Measurements from ENCODE around the gene CCDC9B. TPM values are rescaled to one million over a fixed set of nuclear protein-coding genes. Genes with fewer than 3 reads are reported as not detected.

CCDC9B gene
- total and polyA plus RNA-seq, 8 donors, result 0.58 to 39.3 (median 11.3) TPM

DNA sequence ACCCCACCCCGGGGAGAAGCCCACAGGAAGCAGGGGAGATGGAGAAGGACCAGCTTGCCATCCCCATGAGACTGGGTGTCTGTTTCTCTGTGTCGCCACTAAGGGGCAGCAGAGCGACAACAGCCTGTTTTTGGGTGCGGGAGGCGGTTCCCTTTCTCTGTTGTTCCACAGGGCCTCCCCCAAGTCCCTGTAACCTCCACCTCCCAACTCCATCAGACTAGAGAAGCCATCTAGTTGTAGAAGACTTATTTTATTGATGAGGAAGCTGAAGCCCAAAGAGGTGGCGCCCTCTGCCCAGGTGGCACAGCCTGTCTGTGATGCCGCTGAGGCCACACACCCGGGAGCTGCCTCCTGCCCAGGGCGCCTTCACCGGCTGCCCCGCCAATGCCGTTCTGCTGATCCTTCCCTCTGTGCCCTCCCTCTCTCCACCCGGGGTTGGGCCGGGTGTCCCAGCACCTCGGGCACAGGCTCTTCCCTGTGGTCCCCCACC, 3.9 kb upstream of the CCDC9B start:
- no peak for TF ChIP-seq EP300 (IDR thresholded peaks at IDR 0.05)
- peak in 1 of 3 donors; percentile 47 for TF ChIP-seq POLR2AphosphoS5 (IDR thresholded peaks at IDR 0.05)
- TF ChIP-seq, protein P1, sequence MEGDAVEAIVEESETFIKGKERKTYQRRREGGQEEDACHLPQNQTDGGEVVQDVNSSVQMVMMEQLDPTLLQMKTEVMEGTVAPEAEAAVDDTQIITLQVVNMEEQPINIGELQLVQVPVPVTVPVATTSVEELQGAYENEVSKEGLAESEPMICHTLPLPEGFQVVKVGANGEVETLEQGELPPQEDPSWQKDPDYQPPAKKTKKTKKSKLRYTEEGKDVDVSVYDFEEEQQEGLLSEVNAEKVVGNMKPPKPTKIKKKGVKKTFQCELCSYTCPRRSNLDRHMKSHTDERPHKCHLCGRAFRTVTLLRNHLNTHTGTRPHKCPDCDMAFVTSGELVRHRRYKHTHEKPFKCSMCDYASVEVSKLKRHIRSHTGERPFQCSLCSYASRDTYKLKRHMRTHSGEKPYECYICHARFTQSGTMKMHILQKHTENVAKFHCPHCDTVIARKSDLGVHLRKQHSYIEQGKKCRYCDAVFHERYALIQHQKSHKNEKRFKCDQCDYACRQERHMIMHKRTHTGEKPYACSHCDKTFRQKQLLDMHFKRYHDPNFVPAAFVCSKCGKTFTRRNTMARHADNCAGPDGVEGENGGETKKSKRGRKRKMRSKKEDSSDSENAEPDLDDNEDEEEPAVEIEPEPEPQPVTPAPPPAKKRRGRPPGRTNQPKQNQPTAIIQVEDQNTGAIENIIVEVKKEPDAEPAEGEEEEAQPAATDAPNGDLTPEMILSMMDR (IDR thresholded peaks at IDR 0.05), result peak in 5 of 7 experiments; percentile 68 to 84 (median 71)
- DNase-seq, result peak; percentile 72 to 85
- intact Hi-C loops (cut with DNase I; ENCODE audit: low total_unique reads), result no loop called here
- 27 to 35% (median 32%) methylated on average over 10 to 15 of the region's 15 CpGs for WGBS, 5 donors
- peak overlapping the region in 1 of 4 donors; percentile 3 for H3K4me3 ChIP-seq
- H3K27me3 ChIP-seq, result no peaks in the 10 kb centered on the region
- no peaks in the 10 kb centered on the region for H3K36me3 ChIP-seq
- no peaks in the 10 kb centered on the region for H3K9me3 ChIP-seq
- peak overlapping the region in 4 of 5 donors; percentile 28 to 73 (median 67) for H3K27ac ChIP-seq
- peaks cover 39 to 80% (median 72%) of the 10 kb centered on the region in 4 donors for H3K4me1 ChIP-seq

DNA sequence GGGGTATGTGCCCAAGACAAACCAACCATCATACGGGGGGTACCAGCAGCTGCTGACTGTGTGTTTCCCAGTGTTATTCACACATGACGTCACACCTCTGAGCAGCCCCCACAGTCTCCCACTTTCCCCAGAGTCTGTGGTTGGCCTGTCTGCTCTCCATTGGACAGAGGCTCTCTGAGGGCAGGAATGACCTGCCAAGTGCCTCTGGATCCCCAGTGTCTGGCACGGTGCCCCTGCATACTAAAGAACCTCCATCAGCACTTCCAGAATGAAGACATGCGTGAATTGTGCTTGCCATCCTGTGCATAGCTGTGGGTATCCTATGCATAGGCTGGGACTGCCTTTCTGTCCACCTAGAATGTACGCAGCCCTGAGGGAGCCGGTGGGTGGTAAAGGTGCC, 3.5 kb upstream of the CCDC9B start:
- WGBS, 5 donors, result 34 to 48% (median 45%) methylated on average over 4 to 6 of the region's 6 CpGs
- Histone ChIP-seq H3K27ac (peak overlapping the region in 3 of 5 donors; percentile 67 to 92 (median 90)), H3K27me3 (no peaks in the 10 kb centered on the region), H3K4me1 (peaks cover 44 to 85% (median 77%) of the 10 kb centered on the region in 4 donors), H3K9me3 (no peaks in the 10 kb centered on the region), H3K4me3 (no peak overlapping the region), H3K36me3 (no peaks in the 10 kb centered on the region)
- TF ChIP-seq POLR2A (IDR thresholded peaks at IDR 0.05) (no peak), POLR2AphosphoS5 (IDR thresholded peaks at IDR 0.05) (no peak), EP300 (IDR thresholded peaks at IDR 0.05) (no peak)
- TF ChIP-seq, protein P1 (IDR thresholded peaks at IDR 0.05), result no peak
- no peak for DNase-seq
- intact Hi-C loops (cut with DNase I; ENCODE audit: low total_unique reads), result no loop called here

DNA sequence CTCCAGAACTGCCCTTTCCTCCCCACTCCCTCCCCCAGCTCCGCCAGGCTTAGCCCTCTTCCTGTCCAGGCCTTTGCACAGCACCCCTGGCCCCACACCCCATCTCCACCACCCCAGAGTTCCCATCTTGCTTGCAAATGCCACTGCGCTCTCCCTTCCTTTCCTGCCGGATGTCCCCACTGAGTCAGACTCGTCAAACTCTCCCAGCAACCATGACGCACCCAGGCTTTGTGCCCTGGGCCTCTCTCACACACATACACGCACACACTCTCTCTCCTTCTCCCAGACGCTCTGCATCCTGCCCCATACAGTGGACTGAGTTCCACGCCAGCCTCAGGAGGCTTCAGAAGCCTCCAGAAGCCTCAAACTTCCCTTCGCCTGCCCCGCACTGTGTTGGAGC, 2.8 kb upstream of the CCDC9B start:
- Histone ChIP-seq H3K4me3 (no peak overlapping the region), H3K4me1 (peaks cover 51 to 92% (median 84%) of the 10 kb centered on the region in 4 donors), H3K9me3 (no peaks in the 10 kb centered on the region), H3K36me3 (no peaks in the 10 kb centered on the region), H3K27ac (peak overlapping the region; percentile 35 to 92 (median 67)), H3K27me3 (no peaks in the 10 kb centered on the region)
- 69 to 82% (median 76%) methylated on average over 10 of the region's 10 CpGs for WGBS, 5 donors
- peak in 1 of 2 donors; percentile 77 for DNase-seq
- TF ChIP-seq POLR2AphosphoS5 (IDR thresholded peaks at IDR 0.05), result peak in 1 of 3 donors; percentile 3
- TF ChIP-seq POLR2A (IDR thresholded peaks at IDR 0.05), result no peak
- TF ChIP-seq, protein P1 (IDR thresholded peaks at IDR 0.05), result no peak
- intact Hi-C loops (cut with DNase I; ENCODE audit: low total_unique reads), result no loop called here

DNA sequence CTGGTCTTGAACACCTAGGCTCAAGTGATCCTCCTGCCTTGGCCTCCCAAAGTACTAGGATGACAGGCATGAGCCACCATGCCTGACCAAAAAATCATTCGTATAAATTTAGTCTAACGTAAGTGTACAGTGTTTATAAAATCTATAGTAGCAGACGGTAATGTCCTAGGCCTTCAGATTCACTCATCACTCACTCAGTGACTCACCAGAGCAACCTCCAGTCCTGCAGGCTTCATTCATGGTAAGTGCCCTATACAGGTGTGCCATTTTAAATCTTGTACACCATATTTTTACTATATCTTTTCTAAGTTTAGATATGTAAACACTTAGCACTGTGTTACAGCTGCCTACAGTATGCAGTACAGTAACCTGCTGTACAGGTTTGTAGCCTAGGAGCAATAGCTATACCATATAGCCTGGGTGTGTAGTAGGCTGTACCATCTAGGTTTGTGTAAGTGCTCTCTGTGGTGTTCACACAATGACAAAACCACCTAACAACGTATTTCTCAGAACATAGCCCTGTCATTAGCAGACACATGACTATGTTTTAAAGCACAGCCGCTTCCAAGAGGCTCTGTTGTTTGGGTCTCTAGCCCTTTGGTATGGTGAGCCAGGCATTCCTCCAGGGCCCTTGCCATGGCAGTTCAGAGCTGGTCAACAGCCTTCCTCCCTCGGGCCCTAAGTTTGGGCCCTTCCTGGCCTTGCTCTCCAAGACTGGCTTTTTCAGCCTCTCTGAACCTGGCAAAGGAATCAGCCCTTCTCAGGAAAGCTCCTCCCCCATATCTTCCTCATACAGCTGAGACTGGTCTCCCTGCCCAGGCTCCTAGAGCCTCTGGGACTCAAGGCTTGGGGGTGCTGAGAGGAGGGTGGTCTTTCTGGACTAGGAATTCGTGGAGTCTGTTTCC, 1.9 kb upstream of the CCDC9B start:
- H3K4me3 ChIP-seq, result no peak overlapping the region
- no peaks in the 10 kb centered on the region for H3K9me3 ChIP-seq
- 46 to 67% (median 54%) methylated on average over 7 of the region's 7 CpGs for whole genome bisulfite sequencing, 5 donors
- H3K36me3 ChIP-seq, result no peaks in the 10 kb centered on the region
- H3K27me3 ChIP-seq, result no peaks in the 10 kb centered on the region
- TF ChIP-seq EP300 (IDR thresholded peaks at IDR 0.05), result no peak
- no peak for TF ChIP-seq POLR2AphosphoS5 (IDR thresholded peaks at IDR 0.05)
- TF ChIP-seq, protein P1 (IDR thresholded peaks at IDR 0.05), result no peak
- TF ChIP-seq POLR2A (IDR thresholded peaks at IDR 0.05), result no peak
- intact Hi-C loops (cut with DNase I; ENCODE audit: low total_unique reads), result no loop called here
- H3K4me1 ChIP-seq, result peaks cover 59 to 98% (median 91%) of the 10 kb centered on the region in 4 donors
- peak overlapping the region; percentile 35 to 95 (median 90) for H3K27ac ChIP-seq
- peak in 1 of 2 donors; percentile 75 for DNase-seq

Measured in stomach (tissue), 9 donors.